HL-60 (cell line): ENCODE measurements around the gene HPCAL1.

Experiments used
- GABPA ChIP-seq: IDR thresholded peaks from 2 replicates; pipeline ENCODE4 v1.6.1; 2012; ENCODE audit warnings: low read depth
- POLR2AphosphoS5 ChIP-seq: IDR thresholded peaks from 2 replicates; pipeline ENCODE4 v1.6.1; 2012; ENCODE audit warnings: low read depth
- TF ChIP-seq, protein P1 (sequence below): IDR thresholded peaks from one replicate; pipeline ENCODE4 v1.5.1; 2011; ENCODE audit warnings: low read length, control low read depth, inconsistent platforms; ENCODE audit not compliant: insufficient read depth

DNA sequence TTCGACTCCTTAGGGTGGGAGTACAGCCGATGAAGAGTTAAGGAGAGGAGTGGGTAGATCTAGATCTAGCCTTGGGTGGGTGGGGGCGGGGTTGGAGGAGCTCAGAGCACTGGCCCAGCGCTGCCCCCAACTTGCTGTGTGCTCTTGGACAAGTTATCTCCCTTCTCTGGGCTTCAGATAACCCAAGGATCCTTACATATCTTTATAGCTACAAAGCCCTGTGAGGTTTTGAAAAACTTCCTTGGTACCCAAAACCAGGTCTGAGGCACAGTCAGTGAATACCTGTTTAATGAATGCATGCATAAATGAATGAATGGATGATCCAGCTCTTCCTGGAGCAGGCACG, 146.8 kb downstream of the HPCAL1 start:
- TF ChIP-seq, protein P1, sequence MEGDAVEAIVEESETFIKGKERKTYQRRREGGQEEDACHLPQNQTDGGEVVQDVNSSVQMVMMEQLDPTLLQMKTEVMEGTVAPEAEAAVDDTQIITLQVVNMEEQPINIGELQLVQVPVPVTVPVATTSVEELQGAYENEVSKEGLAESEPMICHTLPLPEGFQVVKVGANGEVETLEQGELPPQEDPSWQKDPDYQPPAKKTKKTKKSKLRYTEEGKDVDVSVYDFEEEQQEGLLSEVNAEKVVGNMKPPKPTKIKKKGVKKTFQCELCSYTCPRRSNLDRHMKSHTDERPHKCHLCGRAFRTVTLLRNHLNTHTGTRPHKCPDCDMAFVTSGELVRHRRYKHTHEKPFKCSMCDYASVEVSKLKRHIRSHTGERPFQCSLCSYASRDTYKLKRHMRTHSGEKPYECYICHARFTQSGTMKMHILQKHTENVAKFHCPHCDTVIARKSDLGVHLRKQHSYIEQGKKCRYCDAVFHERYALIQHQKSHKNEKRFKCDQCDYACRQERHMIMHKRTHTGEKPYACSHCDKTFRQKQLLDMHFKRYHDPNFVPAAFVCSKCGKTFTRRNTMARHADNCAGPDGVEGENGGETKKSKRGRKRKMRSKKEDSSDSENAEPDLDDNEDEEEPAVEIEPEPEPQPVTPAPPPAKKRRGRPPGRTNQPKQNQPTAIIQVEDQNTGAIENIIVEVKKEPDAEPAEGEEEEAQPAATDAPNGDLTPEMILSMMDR: no peak
- TF ChIP-seq POLR2AphosphoS5 (no peak), GABPA (no peak)
